Lower leg skin (tissue), 4 donors: Measurements from ENCODE around the gene ZNF362. TPM values are rescaled to one million over a fixed set of nuclear protein-coding genes. Genes with fewer than 3 reads are reported as not detected.

Experiments used
- DNase-seq, 2 donors: peaks; one replicate each; pipeline ENCODE4 v3.0.0-alpha.2; 2019; ENCODE audit warnings: low spot score in 2 of 2
- H3K4me3 ChIP-seq: fragments of 200-600 bp; sonication (generic); 2 replicates; pipeline ENCODE4 v1.5.1; 2017; ENCODE audit warnings: mild to moderate bottlenecking, low read depth; ENCODE audit not compliant: poor library complexity, severe bottlenecking
- CTCF ChIP-seq, 3 donors: fragments of 450-650 bp; IDR thresholded peaks; one replicate each; pipeline ENCODE4 v1.5.1; 2016; ENCODE audit warnings: antibody characterized with exemption in 3 of 3, mild to moderate bottlenecking in 3 of 3, moderate library complexity in 2 of 3
- POLR2A ChIP-seq, 2 donors: fragments of 450-650 bp; IDR thresholded peaks; one replicate each; pipeline ENCODE4 v1.6.1; 2016 to 2017; ENCODE audit warnings: antibody characterized with exemption in 2 of 2, mild to moderate bottlenecking in 1 of 2, moderate library complexity in 1 of 2
- WGBS, 2 donors: methylation state at CpG; one replicate each; pipeline ENCODE4 v1.1.5; 2018; 5-methylcytosine and 5-hydroxymethylcytosine counted together
- intact Hi-C: fragments of 100-400 bp; cut with DNase I; formaldehyde crosslinking; loops from one replicate; pipeline ENCODE4 v1.15.0; 2023; ENCODE audit warnings: low total_unique reads
- total RNA-seq, 4 donors: library from RNA; depleted of rRNA; stranded (reverse); fragments of >200 nt; gene quantifications; one replicate each; pipeline ENCODE4 v1.1.0, GENCODE V29; 2016

Gene ZNF362
- total RNA-seq, 4 donors from 2014 or later, result 7.0 to 24.3 (median 19.9) TPM

DNA sequence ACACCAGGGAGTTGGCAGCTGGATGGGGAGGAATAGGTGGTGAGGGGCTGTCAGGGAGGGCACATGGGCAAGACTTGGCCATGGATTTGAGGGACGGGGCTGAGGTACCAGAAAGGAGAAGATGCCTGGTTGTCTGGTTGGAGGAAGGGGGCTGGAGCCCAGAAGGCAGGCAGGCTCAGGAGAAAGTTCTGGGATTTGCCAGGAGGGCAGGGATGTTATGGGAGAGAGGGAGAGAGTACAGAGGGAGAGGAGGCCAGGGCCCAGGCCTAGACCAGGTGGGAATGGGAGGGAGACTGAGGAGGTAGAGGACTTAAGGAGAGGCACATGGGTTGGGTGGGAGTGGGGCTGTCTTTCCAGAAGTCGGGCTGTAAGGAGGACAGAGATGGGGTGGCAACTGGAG is 60.3 kb downstream of the ZNF362 start:
- DNase-seq, result no peak
- intact Hi-C loops, result no loop called here
- TF ChIP-seq CTCF (IDR thresholded peaks at IDR 0.05) (no peak), POLR2A (IDR thresholded peaks at IDR 0.05) (no peak)
- 82 to 85% methylated on average over 2 of the region's 2 CpGs for WGBS, 2 donors
- no peak overlapping the region for H3K4me3 ChIP-seq

DNA sequence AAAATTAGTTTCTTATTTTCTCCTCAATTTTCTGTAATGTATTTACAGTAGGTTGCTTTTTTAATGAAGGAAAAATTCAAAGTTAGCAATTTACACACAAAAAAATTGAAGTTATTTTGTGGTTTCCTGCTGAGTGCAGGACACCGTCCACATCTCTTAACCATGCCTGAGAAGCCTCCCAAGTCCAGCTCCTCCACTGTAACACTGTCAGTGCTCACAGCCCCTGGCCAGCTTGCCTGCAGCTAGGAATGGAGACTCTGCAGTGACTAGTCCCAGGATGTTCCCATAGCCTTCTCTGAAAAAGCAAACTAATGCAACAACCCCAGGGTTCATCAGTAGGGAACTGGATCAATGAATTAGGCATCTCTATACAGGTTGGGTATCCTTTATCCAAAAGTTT is 61.1 kb downstream of the ZNF362 start:
- no peak for TF ChIP-seq POLR2A (IDR thresholded peaks at IDR 0.05)
- TF ChIP-seq CTCF (IDR thresholded peaks at IDR 0.05), result no peak
- intact Hi-C loops, result no loop called here
- H3K4me3 ChIP-seq, result no peak overlapping the region
- DNase-seq, result no peak
- WGBS, 2 donors, result 57 to 74% methylated on average over 1 of the region's 1 CpG

DNA sequence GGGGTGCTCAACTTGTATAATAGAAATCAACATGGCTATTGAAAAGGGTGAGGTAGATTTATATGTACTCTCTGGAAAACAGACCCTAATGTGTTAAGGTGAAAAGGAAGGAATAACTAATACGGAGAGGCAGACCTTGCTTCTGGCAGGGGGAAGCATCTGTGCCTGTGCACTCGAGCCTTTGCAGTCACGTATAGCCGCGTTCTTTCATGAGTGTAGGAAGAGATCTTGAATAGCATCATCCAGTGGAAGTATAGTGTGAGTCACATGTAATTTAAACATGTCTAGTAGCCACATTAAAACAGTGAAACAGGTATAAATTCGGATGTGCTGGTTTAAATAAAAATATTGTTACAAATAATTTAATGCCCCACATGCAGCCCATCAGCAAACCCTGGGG is 61.7 kb downstream of the ZNF362 start:
- DNase-seq, result no peak
- intact Hi-C loops, result no loop called here
- TF ChIP-seq CTCF (IDR thresholded peaks at IDR 0.05) (no peak), POLR2A (IDR thresholded peaks at IDR 0.05) (no peak)
- H3K4me3 ChIP-seq, result no peak overlapping the region
- WGBS, 2 donors, result 55 to 64% methylated on average over 6 of the region's 6 CpGs

- no peak for DNase-seq
- WGBS, 2 donors, result 85 to 87% methylated on average over 9 of the region's 9 CpGs
- intact Hi-C loops, result no loop called here
These were observed 63.1 kb downstream of the ZNF362 start for GRCh38 chr1:33319186-33319948.

DNA sequence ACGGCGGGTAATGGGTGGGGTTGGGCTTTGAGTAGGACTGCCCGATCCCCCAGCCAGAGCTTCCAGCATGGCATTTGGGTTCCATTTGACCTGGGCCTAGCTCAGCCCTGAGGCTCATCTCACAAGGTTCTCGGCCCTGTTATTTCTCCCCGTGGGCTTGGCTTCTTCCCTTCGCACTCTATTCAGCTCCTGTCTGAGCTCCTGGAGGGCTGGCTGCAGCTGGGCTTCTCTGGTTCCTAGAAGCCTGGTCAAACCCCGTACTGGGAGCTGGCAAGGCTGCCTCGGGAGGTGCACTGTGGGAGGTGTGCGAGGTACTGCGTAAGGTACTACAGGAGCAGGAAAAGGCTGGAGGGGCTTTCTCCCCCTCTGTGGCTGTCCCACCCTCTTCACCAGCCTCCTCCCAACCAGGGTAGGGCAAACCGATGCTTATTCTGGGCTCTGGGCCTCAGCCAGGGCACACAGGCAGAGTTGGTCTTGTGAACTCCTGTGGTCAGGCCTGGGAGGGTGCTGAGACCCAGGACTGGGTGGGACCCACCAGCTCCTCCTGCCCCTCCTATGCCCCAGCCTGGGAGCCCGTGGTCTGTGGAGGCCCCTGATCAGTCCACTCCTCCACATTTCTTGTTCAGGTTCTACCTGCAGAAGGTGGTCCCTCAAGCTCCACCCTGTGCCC is 63.8 kb downstream of the ZNF362 start:
- WGBS, 2 donors, result 69 to 70% methylated on average over 12 of the region's 12 CpGs
- no peak overlapping the region for H3K4me3 ChIP-seq
- no peak for TF ChIP-seq POLR2A (IDR thresholded peaks at IDR 0.05)
- no peak for TF ChIP-seq CTCF (IDR thresholded peaks at IDR 0.05)
- no peak for DNase-seq
- intact Hi-C loops, result no loop called here

More at GRCh38 chr1:33319186-33319948, 63.1 kb downstream of the ZNF362 start:
- TF ChIP-seq POLR2A (IDR thresholded peaks at IDR 0.05) (no peak), CTCF (IDR thresholded peaks at IDR 0.05) (no peak)
- H3K4me3 ChIP-seq, result no peak overlapping the region
